K562 (cell line): ENCODE results near the gene GOLIM4. TPM values are rescaled to one million over a fixed set of nuclear protein-coding genes. Genes with fewer than 3 reads are reported as not detected.

Source experiments
- ATAC-seq: fragments of 200-7000 bp; cut with Tn5 transposase; 3 replicates; pipeline ENCODE4 v1.9.1; 2020; ENCODE audit warnings: moderate library complexity
- BruUV-seq: library from RNA; stranded (reverse); fragments of 400-500 nt; replicated peaks from 2 replicates; lab custom pipeline; 2021; lab: Mats Ljungman, UMichigan
- CTCF ChIA-PET: fragments of 300-600 bp; formaldehyde crosslinking; extraction: SDS; loops from one replicate; lab custom pipeline; 2021; ENCODE audit warnings: low intra/inter-chr PET ratio; lab: Yijun Ruan, JAX
- POLR2A ChIA-PET: fragments of 300-600, 350-650 bp; sonication (Branson Sonifier 250); formaldehyde crosslinking; extraction: SDS; loops from one replicate; lab custom pipeline; 2021; ENCODE audit warnings: antibody characterized with exemption, inconsistent platforms; lab: Yijun Ruan, JAX
- DNase-seq, 4 experiments: peaks; one replicate each; pipeline versions ENCODE4 v3.0.0 to v3.0.0-alpha.2; 2011 to 2018; ENCODE audit warnings: low spot score in 3 of 4, mixed read lengths in 3 of 4; ENCODE audit errors: extremely low read depth in 1 of 4
- FAIRE-seq: peaks from 2 replicates; lab custom pipeline; 2011; peaks lifted over from hg19 to GRCh38; lab: Jason Lieb, UNC
- H2AFZ ChIP-seq: 2 replicates; pipeline ENCODE4 v1.6.0; 2011; ENCODE audit warnings: low read depth, low read length, control low read depth, inconsistent platforms
- H3K27ac ChIP-seq: fragments of 200-600 bp; 3 replicates; pipeline ENCODE4 v1.8.0; 2011; ENCODE audit warnings: low read depth, mild to moderate bottlenecking, control low read depth, inconsistent platforms, low read length, moderate library complexity, mixed read lengths; ENCODE audit errors: extremely low read depth
- H3K27me3 ChIP-seq, 2 experiments: fragments of 300-600 bp in 1 of 2; 2 replicates in 1 of 2; 3 replicates in 1 of 2; pipeline versions ENCODE4 v1.6.0 to v1.8.0; 2011; ENCODE audit warnings: inconsistent platforms in 2 of 2, low read length in 2 of 2, mild to moderate bottlenecking in 1 of 2, mixed read lengths in 1 of 2, moderate library complexity in 1 of 2; ENCODE audit not compliant: control insufficient read depth in 2 of 2, insufficient read depth in 2 of 2
- H3K36me3 ChIP-seq: fragments of 300-600 bp; 3 replicates; pipeline ENCODE4 v1.8.0; 2011; ENCODE audit warnings: mild to moderate bottlenecking, low read length, inconsistent platforms; ENCODE audit not compliant: control insufficient read depth, insufficient read depth
- H3K4me1 ChIP-seq, 2 experiments: fragments of 200-600 bp in 1 of 2; replicated peaks in 1 of 2; 2 replicates in 1 of 2; 3 replicates in 1 of 2; pipeline versions ENCODE4 v1.5.1 to v1.8.0; 2011; ENCODE audit warnings: inconsistent platforms in 2 of 2, low read length in 2 of 2, mild to moderate bottlenecking in 1 of 2, mixed read lengths in 1 of 2, moderate library complexity in 1 of 2; ENCODE audit not compliant: control insufficient read depth in 2 of 2, insufficient read depth in 2 of 2
- H3K4me2 ChIP-seq: 2 replicates; pipeline ENCODE4 v1.6.1; 2011; ENCODE audit warnings: low read length, control low read depth, inconsistent platforms, mixed read lengths; ENCODE audit not compliant: insufficient read depth
- H3K4me3 ChIP-seq: fragments of 200-600 bp; sonication (generic), shearing (Covaris generic); 2 replicates; pipeline ENCODE4 v1.5.1; 2016; ENCODE audit warnings: control low read depth, inconsistent platforms
- H3K79me2 ChIP-seq: fragments of 200-600 bp; 3 replicates; pipeline ENCODE4 v1.8.0; 2011; ENCODE audit warnings: low read length, inconsistent platforms; ENCODE audit not compliant: control insufficient read depth, insufficient read depth
- H3K9ac ChIP-seq, 2 experiments: 2 replicates each; pipeline versions ENCODE4 v1.6.0 to v1.6.1; 2011; ENCODE audit warnings: low read depth in 2 of 2, low read length in 2 of 2, control low read depth in 1 of 2, inconsistent platforms in 1 of 2, mild to moderate bottlenecking in 1 of 2, mixed read lengths in 1 of 2; ENCODE audit not compliant: insufficient read depth in 1 of 2
- H3K9me1 ChIP-seq: one replicate; pipeline ENCODE4 v1.6.0; 2011; ENCODE audit warnings: inconsistent platforms, mild to moderate bottlenecking, low read length, moderate library complexity; ENCODE audit not compliant: control insufficient read depth, insufficient read depth
- H3K9me3 ChIP-seq: replicated peaks from 2 replicates; pipeline ENCODE4 v1.5.1; 2011; ENCODE audit warnings: low read depth, low read length, inconsistent platforms; ENCODE audit not compliant: control insufficient read depth, insufficient read depth
- H4K20me1 ChIP-seq: replicated peaks from 2 replicates; pipeline ENCODE4 v1.6.1; 2011; ENCODE audit warnings: low read length, inconsistent platforms, mixed read lengths; ENCODE audit not compliant: control insufficient read depth, insufficient read depth
- BCL6 ChIP-seq: fragments of 250-450 bp; sonication (Bioruptor Pico); IDR thresholded peaks from 2 replicates; pipeline ENCODE4 v1.4.0; 2020
- ETS1 ChIP-seq: conservative IDR thresholded peaks from 2 replicates; pipeline ENCODE4 v1.6.1; 2011; ENCODE audit warnings: low read depth, mild to moderate bottlenecking, low read length; ENCODE audit not compliant: control insufficient read depth
- GTF2E2 ChIP-seq: fragments of 200-800 bp; sonication (Bioruptor generic); IDR thresholded peaks from 2 replicates; pipeline ENCODE4 v1.6.1; 2016; ENCODE audit warnings: missing genetic modification characterization, missing compliant biosample characterization
- MCM5 ChIP-seq: fragments of 450-650 bp; IDR thresholded peaks from 2 replicates; pipeline ENCODE4 v1.6.1; 2016; ENCODE audit warnings: low read depth
- MECOM ChIP-seq: fragments of 250-450 bp; sonication (Bioruptor Pico); IDR thresholded peaks from 2 replicates; pipeline ENCODE4 v1.8.0; 2022; ENCODE audit warnings: inconsistent platforms
- MTF1 ChIP-seq: fragments of 250-450 bp; sonication (Bioruptor Pico); IDR thresholded peaks from 2 replicates; pipeline ENCODE4 v1.9.0; 2021; ENCODE audit warnings: moderate library complexity, mild to moderate bottlenecking, inconsistent platforms, borderline replicate concordance
- NFIX ChIP-seq: fragments of 250-450 bp; sonication (Bioruptor Pico); IDR thresholded peaks from 2 replicates; pipeline ENCODE4 v1.4.0; 2020; ENCODE audit warnings: low read depth, mild to moderate bottlenecking, moderate library complexity
- YY1 ChIP-seq, 3 experiments: IDR thresholded peaks; 2 replicates each; pipeline ENCODE4 v1.6.1; 2011; ENCODE audit warnings: low read length in 2 of 3, mild to moderate bottlenecking in 2 of 3, moderate library complexity in 2 of 3, borderline replicate concordance in 1 of 3, control low read depth in 1 of 3, low read depth in 1 of 3; ENCODE audit not compliant: insufficient read depth in 3 of 3, insufficient replicate concordance in 2 of 3, control insufficient read depth in 1 of 3, insufficient read length in 1 of 3; ENCODE audit errors: extremely low read depth in 1 of 3
- ZBTB34 ChIP-seq: fragments of 250-450 bp; sonication (Bioruptor Pico); IDR thresholded peaks from 2 replicates; pipeline ENCODE4 v1.8.0; 2021; ENCODE audit warnings: mild to moderate bottlenecking, moderate library complexity
- ZFX ChIP-seq: sonication (generic); formaldehyde crosslinking; IDR thresholded peaks from 2 replicates; pipeline ENCODE4 v1.8.0; 2022; ENCODE audit warnings: mild to moderate bottlenecking, missing genetic modification reagents, moderate library complexity
- ZNF175 ChIP-seq: fragments of 200-800 bp; sonication (Bioruptor generic); IDR thresholded peaks from 2 replicates; pipeline ENCODE4 v1.6.1; 2016; ENCODE audit warnings: low read depth, mild to moderate bottlenecking, missing genetic modification characterization, missing compliant biosample characterization
- ZNF444 ChIP-seq: fragments of 250-450 bp; sonication (Bioruptor Pico); IDR thresholded peaks from 2 replicates; pipeline ENCODE4 v1.4.0; 2020; ENCODE audit warnings: mild to moderate bottlenecking, moderate library complexity
- ZNF507 ChIP-seq: conservative IDR thresholded peaks from 2 replicates; pipeline ENCODE4 v1.6.1; 2017; ENCODE audit warnings: missing genetic modification characterization, missing compliant biosample characterization
- WGBS: fragments of 100-300 bp; shearing (Covaris generic); methylation state at CpG from one replicate; pipeline ENCODE4 v1.1.6; 2016; ENCODE audit warnings: low coverage, mixed read lengths; ENCODE audit not compliant: insufficient coverage; ENCODE audit errors: missing lambda C conversion rate; 5-methylcytosine and 5-hydroxymethylcytosine counted together
- in situ Hi-C: fragments of 300-500 bp; cut with MboI; formaldehyde crosslinking; loops from 4 replicates; pipeline ENCODE4 v1.15.0; 2018; ENCODE audit warnings: inconsistent platforms, mixed read lengths
- intact Hi-C: fragments of 100-400 bp; cut with micrococcal nuclease; formaldehyde crosslinking; loops from 2 replicates; pipeline ENCODE4 v1.14.2; 2022
- polyA plus RNA-seq, 8 experiments: library from polyadenylated mRNA; depleted of rRNA in 4 of 8; stranded (reverse) in 5 of 8; unstranded in 3 of 8; fragments of >200 nt; fragmentation: Nextera tagmentation in 2 of 8; fragmentation: Illumina TruSeq in 1 of 8; extraction: Ambion mirVana in 2 of 8; extraction: Trizol in 1 of 8; gene quantifications; 2 replicates each; pipeline versions ENCODE4 v1.2.1 to v1.2.3, GENCODE V29; 2011 to 2014; ENCODE audit warnings: inconsistent platforms in 1 of 8, missing spikeins in 1 of 8
- total RNA-seq, 7 experiments: library from RNA; depleted of rRNA in 6 of 7; stranded (reverse); fragments of >200 nt in 6 of 7; fragmentation: Illumina TruSeq in 2 of 7; extraction: Trizol in 2 of 7; gene quantifications; 2 replicates each; pipeline versions ENCODE4 v1.2.1 to v1.2.3, GENCODE V29; 2011 to 2021; ENCODE audit warnings: low replicate concordance in 1 of 7

GOLIM4 gene
- total and polyA plus RNA-seq, 9 of the 15 experiments (the other 6 are each of a cell fraction or from before 2014, with no cell fraction given), result 9.3 to 39.4 (median 31.0) TPM

GRCh38 chr3:168048414-168049330, 47.1 kb downstream of the GOLIM4 start:
- BruUV-seq, result no TSS peak
- no peaks in the 10 kb centered on the region for H3K9me3 ChIP-seq
- POLR2A ChIA-PET, result interaction anchor here (1.1 kb wide), 1 partner anchor 116 kb away, joined by 3 read pairs; no protein-coding TSS in a partner anchor
- no peak overlapping the region for H3K27ac ChIP-seq
- intact Hi-C loops, result no loop called here
- H2AFZ ChIP-seq, result no peak overlapping the region
- CTCF ChIA-PET, result interaction anchor here (1.3 to 3.6 kb wide), 2 partner anchors 116 to 117 kb away, joined by 6 to 98 read pairs; no protein-coding TSS in a partner anchor
- no peak overlapping the region for H3K9ac ChIP-seq
- no peak for TF ChIP-seq ZBTB34 (CRISPR knock-in tag)
- TF ChIP-seq MCM5, result no peak
- no peak for TF ChIP-seq GTF2E2 (tag)
- TF ChIP-seq MECOM (CRISPR knock-in tag), result no peak
- TF ChIP-seq ZNF175 (CRISPR knock-in tag), result no peak
- TF ChIP-seq NFIX (CRISPR knock-in tag), result no peak
- no peak for TF ChIP-seq MTF1 (CRISPR knock-in tag)
- no peak for TF ChIP-seq ZNF507 (tag)
- no peak for TF ChIP-seq BCL6 (CRISPR knock-in tag)
- no peak for TF ChIP-seq ETS1
- TF ChIP-seq YY1 (IDR thresholded peaks at IDR 0.05; ENCODE audit: borderline replicate concordance in 1 of 3, control insufficient read depth in 1 of 3, extremely low read depth in 1 of 3, insufficient read depth in 3 of 3, insufficient read length in 1 of 3, insufficient replicate concordance in 2 of 3, low read depth in 1 of 3, low read length in 2 of 3), result no peak
- TF ChIP-seq ZFX (CRISPR knock-in tag), result no peak
- TF ChIP-seq ZNF444 (CRISPR knock-in tag), result no peak
- H3K36me3 ChIP-seq, result peaks cover 15% of the 10 kb centered on the region; the same call in 1 of the 3 replicates
- H3K4me1 ChIP-seq, result no peaks in the 10 kb centered on the region
- DNase-seq, result no peak
- no peak overlapping the region for H3K4me3 ChIP-seq
- H3K9me1 ChIP-seq, result no peaks in the 10 kb centered on the region
- no peak for FAIRE-seq
- 58% methylated on average over 5 of the region's 5 CpGs for WGBS
- H3K4me2 ChIP-seq, result no peak overlapping the region
- in situ Hi-C loops, result loop anchor here (5.0 kb wide), 1 partner anchor 114 kb away; no protein-coding TSS in a partner anchor
- H3K27me3 ChIP-seq, result no peaks in the 10 kb centered on the region
- H3K79me2 ChIP-seq, result peaks cover 48% of the 10 kb centered on the region
- H4K20me1 ChIP-seq, result 0 out of 2 replicates have a peak, but pooled peaks cover 3% of the 10 kb centered on the region
- ATAC-seq, result peak; percentile 56
